Mononuclear cell (primary cell): ENCODE data around the gene DRD5. TPM values are rescaled to one million over a fixed set of nuclear protein-coding genes. Genes with fewer than 3 reads are reported as not detected.
"Not testable (repeated sequence)": the region's sequence is repeated elsewhere in the genome, so short reads cannot be mapped to it uniquely, and the experiment has no call there.

Experiments
- H3K27me3 ChIP-seq: 2 replicates; pipeline ENCODE4 v1.6.0; 2011; ENCODE audit warnings: low read length, control low read depth; ENCODE audit not compliant: insufficient read depth
- H3K4me1 ChIP-seq: 2 replicates; pipeline ENCODE4 v1.5.1; 2011; ENCODE audit warnings: mild to moderate bottlenecking, low read length, control low read depth; ENCODE audit not compliant: insufficient read depth
- H3K4me3 ChIP-seq: 2 replicates; pipeline ENCODE4 v1.5.1; 2011; ENCODE audit warnings: mild to moderate bottlenecking, low read length, moderate library complexity
- H3K9me3 ChIP-seq: 2 replicates; pipeline ENCODE4 v1.5.1; 2011; ENCODE audit warnings: low read depth, mild to moderate bottlenecking, control low read depth, low read length
- total RNA-seq: library from RNA; depleted of rRNA; stranded (reverse); fragments of >200 nt; gene quantifications from one replicate; pipeline ENCODE4 v1.2.3, GENCODE V29; 2012

The DRD5 gene
- total RNA-seq, 1 donor, result not detected

GRCh38 chr4:9792381-9792780 is 10.9 kb downstream of the DRD5 start:
- Histone ChIP-seq H3K4me1 (no peaks in the 10 kb centered on the region), H3K27me3 (peaks cover 2% of the 10 kb centered on the region), H3K9me3 (no peaks in the 10 kb centered on the region), H3K4me3 (no peak overlapping the region)

- not testable (repeated sequence) for H3K9me3 ChIP-seq, H3K27me3 ChIP-seq, H3K4me1 ChIP-seq, H3K4me3 ChIP-seq
These were observed 15.2 kb downstream of the DRD5 start for GRCh38 chr4:9796641-9797040.

GRCh38 chr4:9800848-9801247 is 19.4 kb downstream of the DRD5 start:
- Histone ChIP-seq H3K4me1 (no peaks in the 10 kb centered on the region), H3K27me3 (no peaks in the 10 kb centered on the region), H3K9me3 (no peaks in the 10 kb centered on the region), H3K4me3 (no peak overlapping the region)

- Histone ChIP-seq H3K4me1 (no peaks in the 10 kb centered on the region), H3K9me3 (no peaks in the 10 kb centered on the region), H3K27me3 (no peaks in the 10 kb centered on the region), H3K4me3 (no peak overlapping the region)
These were observed 23.5 kb downstream of the DRD5 start for GRCh38 chr4:9804918-9805317.

- Histone ChIP-seq H3K9me3 (no peaks in the 10 kb centered on the region), H3K4me3 (no peak overlapping the region), H3K4me1 (peaks cover 3% of the 10 kb centered on the region), H3K27me3 (no peaks in the 10 kb centered on the region)
These were observed 26.6 kb downstream of the DRD5 start for GRCh38 chr4:9808077-9808476.

GRCh38 chr4:9811806-9812205 is 30.4 kb downstream of the DRD5 start:
- H3K9me3 ChIP-seq, result no peaks in the 10 kb centered on the region
- peaks cover 3% of the 10 kb centered on the region for H3K4me1 ChIP-seq
- H3K4me3 ChIP-seq, result no peak overlapping the region
- no peaks in the 10 kb centered on the region for H3K27me3 ChIP-seq

GRCh38 chr4:9812501-9813340 is 31.3 kb downstream of the DRD5 start:
- Histone ChIP-seq H3K27me3 (no peaks in the 10 kb centered on the region), H3K4me1 (peaks cover 3% of the 10 kb centered on the region), H3K9me3 (no peaks in the 10 kb centered on the region)

GRCh38 chr4:9816285-9816684 is 34.9 kb downstream of the DRD5 start:
- no peaks in the 10 kb centered on the region for H3K9me3 ChIP-seq
- no peaks in the 10 kb centered on the region for H3K27me3 ChIP-seq
- peaks cover 3% of the 10 kb centered on the region for H3K4me1 ChIP-seq
- H3K4me3 ChIP-seq, result no peak overlapping the region

More at GRCh38 chr4:9812501-9813340, 31.3 kb downstream of the DRD5 start:
- H3K4me3 ChIP-seq, result no peak overlapping the region

- H3K4me1 ChIP-seq, result no peaks in the 10 kb centered on the region
- H3K27me3 ChIP-seq, result peaks cover 3% of the 10 kb centered on the region
- no peaks in the 10 kb centered on the region for H3K9me3 ChIP-seq
- no peak overlapping the region for H3K4me3 ChIP-seq
These were observed 38.9 kb downstream of the DRD5 start for GRCh38 chr4:9820343-9820742.

GRCh38 chr4:9825049-9825448 is 43.6 kb downstream of the DRD5 start:
- Histone ChIP-seq H3K4me1 (no peaks in the 10 kb centered on the region), H3K9me3 (no peaks in the 10 kb centered on the region), H3K27me3 (peaks cover 3% of the 10 kb centered on the region), H3K4me3 (no peak overlapping the region)

- Histone ChIP-seq H3K9me3 (no peaks in the 10 kb centered on the region), H3K4me1 (no peaks in the 10 kb centered on the region), H3K4me3 (no peak overlapping the region), H3K27me3 (peaks cover 3% of the 10 kb centered on the region)
These were observed 45.1 kb downstream of the DRD5 start for GRCh38 chr4:9826551-9826950.

- H3K27me3 ChIP-seq, result no peaks in the 10 kb centered on the region
- no peaks in the 10 kb centered on the region for H3K9me3 ChIP-seq
These were observed 51.2 kb downstream of the DRD5 start for GRCh38 chr4:9832640-9833039.

GRCh38 chr4:9833421-9833820 is 52.0 kb downstream of the DRD5 start:
- H3K4me3 ChIP-seq, result no peak overlapping the region
- H3K27me3 ChIP-seq, result no peaks in the 10 kb centered on the region
- no peaks in the 10 kb centered on the region for H3K4me1 ChIP-seq
- H3K9me3 ChIP-seq, result no peaks in the 10 kb centered on the region

More at GRCh38 chr4:9832640-9833039, 51.2 kb downstream of the DRD5 start:
- H3K4me1 ChIP-seq, result no peaks in the 10 kb centered on the region
- no peak overlapping the region for H3K4me3 ChIP-seq
